ENCODE results near the gene CPNE7.

DNA sequence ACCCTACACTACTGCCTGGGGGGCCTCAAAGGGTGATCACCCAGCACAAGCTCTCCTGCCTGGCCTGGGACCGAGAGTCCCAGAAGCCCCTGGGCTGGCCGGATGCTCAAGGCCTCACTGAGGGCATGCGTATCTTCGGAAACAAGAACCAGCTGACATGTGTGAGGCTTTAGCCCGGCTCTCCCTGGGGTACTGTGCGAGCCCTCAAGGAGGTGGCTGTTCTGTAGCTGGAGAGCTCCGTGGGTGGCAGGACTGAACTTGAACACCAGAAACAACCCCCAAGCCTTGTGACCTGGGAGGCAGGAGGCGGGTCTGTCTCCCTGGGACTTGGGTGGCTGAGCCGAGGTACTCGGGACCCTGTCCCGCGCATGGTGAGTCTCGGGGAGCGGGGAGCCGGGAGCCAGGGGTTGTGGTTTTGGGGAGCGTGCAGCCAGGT is 44.9 kb downstream of the CPNE7 start:
- no peak for TF ChIP-seq JUNB (CRISPR knock-in tag; conservative IDR thresholded peaks at IDR 0.05)
- TF ChIP-seq, protein P1, sequence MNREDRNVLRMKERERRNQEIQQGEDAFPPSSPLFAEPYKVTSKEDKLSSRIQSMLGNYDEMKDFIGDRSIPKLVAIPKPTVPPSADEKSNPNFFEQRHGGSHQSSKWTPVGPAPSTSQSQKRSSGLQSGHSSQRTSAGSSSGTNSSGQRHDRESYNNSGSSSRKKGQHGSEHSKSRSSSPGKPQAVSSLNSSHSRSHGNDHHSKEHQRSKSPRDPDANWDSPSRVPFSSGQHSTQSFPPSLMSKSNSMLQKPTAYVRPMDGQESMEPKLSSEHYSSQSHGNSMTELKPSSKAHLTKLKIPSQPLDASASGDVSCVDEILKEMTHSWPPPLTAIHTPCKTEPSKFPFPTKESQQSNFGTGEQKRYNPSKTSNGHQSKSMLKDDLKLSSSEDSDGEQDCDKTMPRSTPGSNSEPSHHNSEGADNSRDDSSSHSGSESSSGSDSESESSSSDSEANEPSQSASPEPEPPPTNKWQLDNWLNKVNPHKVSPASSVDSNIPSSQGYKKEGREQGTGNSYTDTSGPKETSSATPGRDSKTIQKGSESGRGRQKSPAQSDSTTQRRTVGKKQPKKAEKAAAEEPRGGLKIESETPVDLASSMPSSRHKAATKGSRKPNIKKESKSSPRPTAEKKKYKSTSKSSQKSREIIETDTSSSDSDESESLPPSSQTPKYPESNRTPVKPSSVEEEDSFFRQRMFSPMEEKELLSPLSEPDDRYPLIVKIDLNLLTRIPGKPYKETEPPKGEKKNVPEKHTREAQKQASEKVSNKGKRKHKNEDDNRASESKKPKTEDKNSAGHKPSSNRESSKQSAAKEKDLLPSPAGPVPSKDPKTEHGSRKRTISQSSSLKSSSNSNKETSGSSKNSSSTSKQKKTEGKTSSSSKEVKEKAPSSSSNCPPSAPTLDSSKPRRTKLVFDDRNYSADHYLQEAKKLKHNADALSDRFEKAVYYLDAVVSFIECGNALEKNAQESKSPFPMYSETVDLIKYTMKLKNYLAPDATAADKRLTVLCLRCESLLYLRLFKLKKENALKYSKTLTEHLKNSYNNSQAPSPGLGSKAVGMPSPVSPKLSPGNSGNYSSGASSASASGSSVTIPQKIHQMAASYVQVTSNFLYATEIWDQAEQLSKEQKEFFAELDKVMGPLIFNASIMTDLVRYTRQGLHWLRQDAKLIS (CRISPR knock-in tag; IDR thresholded peaks at IDR 0.05): no peak
- TF ChIP-seq NR1H2 (CRISPR knock-in tag; IDR thresholded peaks at IDR 0.05): no peak
- TF ChIP-seq, protein P2, sequence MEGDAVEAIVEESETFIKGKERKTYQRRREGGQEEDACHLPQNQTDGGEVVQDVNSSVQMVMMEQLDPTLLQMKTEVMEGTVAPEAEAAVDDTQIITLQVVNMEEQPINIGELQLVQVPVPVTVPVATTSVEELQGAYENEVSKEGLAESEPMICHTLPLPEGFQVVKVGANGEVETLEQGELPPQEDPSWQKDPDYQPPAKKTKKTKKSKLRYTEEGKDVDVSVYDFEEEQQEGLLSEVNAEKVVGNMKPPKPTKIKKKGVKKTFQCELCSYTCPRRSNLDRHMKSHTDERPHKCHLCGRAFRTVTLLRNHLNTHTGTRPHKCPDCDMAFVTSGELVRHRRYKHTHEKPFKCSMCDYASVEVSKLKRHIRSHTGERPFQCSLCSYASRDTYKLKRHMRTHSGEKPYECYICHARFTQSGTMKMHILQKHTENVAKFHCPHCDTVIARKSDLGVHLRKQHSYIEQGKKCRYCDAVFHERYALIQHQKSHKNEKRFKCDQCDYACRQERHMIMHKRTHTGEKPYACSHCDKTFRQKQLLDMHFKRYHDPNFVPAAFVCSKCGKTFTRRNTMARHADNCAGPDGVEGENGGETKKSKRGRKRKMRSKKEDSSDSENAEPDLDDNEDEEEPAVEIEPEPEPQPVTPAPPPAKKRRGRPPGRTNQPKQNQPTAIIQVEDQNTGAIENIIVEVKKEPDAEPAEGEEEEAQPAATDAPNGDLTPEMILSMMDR (IDR thresholded peaks at IDR 0.05 in 2 of 3, conservative IDR thresholded peaks at IDR 0.05 in 1 of 3; ENCODE audit: insufficient read depth in 2 of 3, low read depth in 1 of 3, low read length in 3 of 3): no peak
- no peak for TF ChIP-seq TCF3 (CRISPR knock-in tag; IDR thresholded peaks at IDR 0.05)

Data from K562 (cell line).